Middle frontal gyrus (tissue), 1 donor: ENCODE measurements around the gene CCN2.
"Not testable (repeated sequence)": the region's sequence is repeated elsewhere in the genome, so short reads cannot be mapped to it uniquely, and the experiment has no call there.

ENCODE experiments used
- DNase-seq: peaks from one replicate; pipeline ENCODE4 v3.0.0-alpha.2; 2015; ENCODE audit warnings: low spot score; ENCODE audit errors: extremely low spot score

CCN2 gene

GRCh38 chr6:131945971-131946370 is 5.2 kb downstream of the CCN2 start:
- no peak for DNase-seq

- DNase-seq: no peak
Measured at GRCh38 chr6:131937703-131938631, 13.2 kb downstream of the CCN2 start.

- no peak for DNase-seq
Measured at GRCh38 chr6:131937226-131937625, 13.9 kb downstream of the CCN2 start.

- no peak for DNase-seq
Measured at GRCh38 chr6:131936156-131936555, 15.0 kb downstream of the CCN2 start.

- no peak for DNase-seq
Measured at GRCh38 chr6:131931063-131931750, 20.0 kb downstream of the CCN2 start.

- no peak for DNase-seq
Measured at GRCh38 chr6:131929976-131930375, 21.2 kb downstream of the CCN2 start.

- DNase-seq: no peak
Measured at GRCh38 chr6:131929264-131929663, 21.9 kb downstream of the CCN2 start.

GRCh38 chr6:131924881-131925474 is 26.2 kb downstream of the CCN2 start:
- DNase-seq: no peak

- DNase-seq: no peak
Measured at GRCh38 chr6:131923356-131923755, 27.8 kb downstream of the CCN2 start.

- no peak for DNase-seq
Measured at GRCh38 chr6:131920656-131921055, 30.5 kb downstream of the CCN2 start.

GRCh38 chr6:131918650-131919355 is 32.4 kb downstream of the CCN2 start:
- DNase-seq: no peak

- DNase-seq: no peak
Measured at GRCh38 chr6:131917763-131918649, 33.2 kb downstream of the CCN2 start.

GRCh38 chr6:131917318-131917717 is 33.9 kb downstream of the CCN2 start:
- DNase-seq: no peak

GRCh38 chr6:131916847-131917246 is 34.3 kb downstream of the CCN2 start:
- no peak for DNase-seq

- DNase-seq: not testable (repeated sequence)
Measured at GRCh38 chr6:131916091-131916796, 34.9 kb downstream of the CCN2 start.

GRCh38 chr6:131914967-131915751 is 36.0 kb downstream of the CCN2 start:
- peak; percentile 53 for DNase-seq

GRCh38 chr6:131914234-131914633 is 36.9 kb downstream of the CCN2 start:
- no peak for DNase-seq

GRCh38 chr6:131911951-131912350 is 39.2 kb downstream of the CCN2 start:
- DNase-seq: no peak

- DNase-seq: no peak
Measured at GRCh38 chr6:131910956-131911355, 40.2 kb downstream of the CCN2 start.
